ENCODE measurements around the gene UGGT1.
"Not testable (repeated sequence)": the region's sequence is repeated elsewhere in the genome, so short reads cannot be mapped to it uniquely, and the experiment has no call there.

The UGGT1 gene

GRCh38 chr2:128178149-128178649 is 87.2 kb downstream of the UGGT1 start:
- no peak for DNase-seq

DNA sequence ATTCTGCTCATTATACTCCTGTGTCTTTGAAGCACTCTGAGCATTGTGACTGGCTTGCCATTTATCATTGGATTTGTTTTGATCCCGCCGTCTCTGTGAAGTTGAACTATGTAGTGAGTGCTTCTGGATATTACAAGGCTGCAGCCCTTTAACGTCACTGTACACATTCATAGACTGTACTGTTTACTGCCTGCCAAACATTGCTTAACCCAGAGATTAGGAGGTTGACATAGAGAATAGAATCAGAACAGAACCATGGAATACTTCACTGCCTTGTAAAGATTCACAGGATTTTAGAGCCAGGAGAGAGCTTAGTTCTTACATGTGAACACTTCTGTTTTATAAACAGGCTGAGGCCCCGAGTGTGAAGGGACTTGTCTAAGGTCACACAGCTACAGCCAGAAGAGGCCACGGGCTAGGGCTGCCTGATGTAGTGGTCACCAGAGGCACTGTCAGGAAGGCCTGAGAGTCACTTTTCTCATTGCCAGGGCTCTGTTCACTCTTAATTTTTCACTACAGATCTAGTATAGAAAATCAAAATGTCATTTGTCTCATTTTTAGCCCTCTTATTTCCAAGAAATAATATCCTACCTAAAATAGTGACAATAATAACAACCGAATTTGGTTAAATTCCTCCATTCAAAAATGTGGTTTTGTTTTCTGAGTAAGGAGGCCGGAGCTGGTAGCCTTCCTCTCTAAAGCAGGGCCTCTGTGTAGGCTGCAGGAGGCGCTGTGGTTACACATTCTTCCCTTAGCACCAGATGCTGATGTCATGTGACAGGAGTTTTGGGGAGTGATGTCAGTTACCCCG is 87.9 kb downstream of the UGGT1 start:
- DNase-seq, result peak; percentile 65 to 76

- DNase-seq, result no peak
Measured at GRCh38 chr2:128179461-128179755, 88.4 kb downstream of the UGGT1 start.

- no peak for DNase-seq
Measured at GRCh38 chr2:128180031-128180430, 89.0 kb downstream of the UGGT1 start.

- DNase-seq, result no peak
Measured at GRCh38 chr2:128185576-128185975, 94.6 kb downstream of the UGGT1 start.

GRCh38 chr2:128187032-128187654 is 96.1 kb downstream of the UGGT1 start:
- no peak for DNase-seq

GRCh38 chr2:128195435-128195984 is 104.5 kb downstream of the UGGT1 start:
- no peak for DNase-seq

DNA sequence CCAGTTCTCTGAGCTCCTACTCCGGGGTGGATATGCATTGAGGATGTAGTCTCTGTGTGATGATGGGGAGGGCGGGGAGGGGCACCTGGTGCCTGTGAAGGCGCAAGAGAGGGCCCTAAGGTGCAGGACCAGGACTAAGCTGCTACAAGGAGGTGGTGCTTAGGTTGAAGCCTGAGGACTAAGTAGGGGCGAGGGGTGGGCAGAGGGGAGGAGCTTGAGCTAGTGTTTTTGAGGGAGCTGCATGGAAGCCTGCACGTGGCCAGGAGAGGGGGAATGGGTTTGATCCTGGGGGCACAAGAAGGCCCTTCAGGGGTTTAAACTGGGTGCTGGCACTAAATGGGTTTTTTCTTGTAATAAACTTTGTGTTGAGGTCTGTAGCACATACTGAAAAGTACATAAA is 105.0 kb downstream of the UGGT1 start:
- DNase-seq, result no peak

GRCh38 chr2:128196471-128196931 is 105.5 kb downstream of the UGGT1 start:
- no peak for DNase-seq

- DNase-seq, result no peak
Measured at GRCh38 chr2:128197059-128197458, 106.1 kb downstream of the UGGT1 start.

GRCh38 chr2:128198656-128199055 is 107.7 kb downstream of the UGGT1 start:
- DNase-seq, result no peak

DNA sequence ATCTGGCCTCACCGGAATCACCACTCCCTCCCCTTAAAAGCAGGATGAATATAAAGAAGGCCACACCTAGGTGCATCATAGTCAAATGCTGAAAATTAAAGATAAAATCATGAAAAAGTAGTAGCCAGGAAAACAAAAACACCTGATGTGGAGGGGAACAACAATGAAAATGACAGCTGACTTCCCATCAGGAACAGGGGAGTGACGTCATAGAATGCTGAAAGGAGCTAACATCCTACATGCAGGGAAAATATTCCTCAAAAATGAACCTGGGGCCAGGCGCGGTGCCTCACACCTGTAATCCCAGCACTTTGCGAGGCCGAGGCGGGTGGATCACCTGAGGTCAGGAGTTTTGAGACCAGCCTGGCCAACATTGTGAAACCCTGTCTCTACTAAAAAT is 108.1 kb downstream of the UGGT1 start:
- no peak for DNase-seq

- no peak for DNase-seq
Measured at GRCh38 chr2:128202791-128203190, 111.8 kb downstream of the UGGT1 start.

GRCh38 chr2:128206245-128206644 is 115.2 kb downstream of the UGGT1 start:
- DNase-seq, result no peak

DNA sequence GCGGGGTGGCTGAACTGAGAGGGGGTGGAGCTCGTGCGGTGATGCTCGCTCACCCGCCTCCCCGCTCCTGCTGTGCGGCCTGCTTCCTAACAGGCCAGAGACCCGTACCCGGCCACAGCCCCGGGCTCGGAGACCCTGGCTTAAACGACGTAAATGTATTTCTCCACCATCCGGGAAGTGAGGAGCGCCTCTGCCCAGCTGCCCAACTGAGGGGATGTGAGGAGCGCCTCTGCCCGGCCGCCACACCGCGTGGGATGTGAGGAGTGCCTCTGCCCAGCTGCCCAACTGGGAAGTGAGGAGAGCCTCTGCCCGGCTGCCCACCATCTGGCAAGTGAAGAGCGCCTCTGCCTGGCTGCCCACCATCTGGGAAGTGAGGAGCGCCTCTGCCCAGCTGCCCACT is 117.0 kb downstream of the UGGT1 start:
- no peak for DNase-seq

- DNase-seq, result not testable (repeated sequence)
Measured at GRCh38 chr2:128208631-128209324, 117.8 kb downstream of the UGGT1 start.

DNA sequence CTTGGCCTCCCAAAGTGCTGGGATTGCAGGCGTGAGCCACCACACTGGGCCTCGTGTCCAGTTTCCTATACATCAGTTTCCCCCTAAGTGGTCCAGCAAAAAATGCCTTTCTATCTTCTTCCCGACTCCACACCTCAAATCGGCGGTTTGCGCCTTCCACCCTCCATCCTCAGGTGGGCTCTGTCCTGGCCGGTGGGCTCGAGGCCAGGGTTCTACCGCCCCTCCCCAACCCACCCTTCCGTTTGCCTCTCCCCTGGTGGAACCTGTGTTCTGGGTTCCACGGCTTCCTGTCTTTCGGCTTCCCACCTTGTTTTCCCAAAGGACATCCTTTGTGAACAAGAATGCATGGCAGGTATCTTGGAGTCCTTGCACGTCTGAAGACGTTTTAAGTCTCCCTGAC is 123.3 kb downstream of the UGGT1 start:
- DNase-seq, result no peak

DNA sequence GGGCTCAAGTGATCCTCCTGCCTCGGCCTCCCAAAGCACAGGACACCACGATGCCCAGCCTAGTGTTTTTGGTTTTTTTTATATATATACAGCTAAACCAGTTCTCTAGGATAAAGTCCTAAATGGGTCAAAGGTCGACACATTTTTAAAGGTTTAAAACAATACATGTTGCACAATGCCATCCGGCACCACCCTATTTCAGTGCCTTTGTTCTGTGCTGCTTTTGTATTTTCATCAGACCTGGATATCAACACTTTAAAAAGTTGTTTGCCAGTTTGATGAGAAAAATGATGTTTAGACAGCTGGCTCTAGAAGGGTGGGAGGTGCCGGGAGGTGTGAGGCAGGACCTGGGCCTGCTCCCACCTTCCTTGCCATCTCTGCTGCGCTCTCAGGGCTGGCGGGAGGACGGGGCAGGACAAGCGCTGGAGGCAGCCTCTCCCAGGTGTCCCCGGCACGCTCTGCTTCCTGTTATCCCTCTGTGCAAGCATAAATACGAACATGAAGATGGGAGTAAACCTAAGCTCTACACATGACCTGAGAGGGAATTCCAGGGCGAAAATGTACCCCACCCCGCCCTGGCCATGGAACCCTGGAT is 124.0 kb downstream of the UGGT1 start:
- DNase-seq, result no peak

DNA sequence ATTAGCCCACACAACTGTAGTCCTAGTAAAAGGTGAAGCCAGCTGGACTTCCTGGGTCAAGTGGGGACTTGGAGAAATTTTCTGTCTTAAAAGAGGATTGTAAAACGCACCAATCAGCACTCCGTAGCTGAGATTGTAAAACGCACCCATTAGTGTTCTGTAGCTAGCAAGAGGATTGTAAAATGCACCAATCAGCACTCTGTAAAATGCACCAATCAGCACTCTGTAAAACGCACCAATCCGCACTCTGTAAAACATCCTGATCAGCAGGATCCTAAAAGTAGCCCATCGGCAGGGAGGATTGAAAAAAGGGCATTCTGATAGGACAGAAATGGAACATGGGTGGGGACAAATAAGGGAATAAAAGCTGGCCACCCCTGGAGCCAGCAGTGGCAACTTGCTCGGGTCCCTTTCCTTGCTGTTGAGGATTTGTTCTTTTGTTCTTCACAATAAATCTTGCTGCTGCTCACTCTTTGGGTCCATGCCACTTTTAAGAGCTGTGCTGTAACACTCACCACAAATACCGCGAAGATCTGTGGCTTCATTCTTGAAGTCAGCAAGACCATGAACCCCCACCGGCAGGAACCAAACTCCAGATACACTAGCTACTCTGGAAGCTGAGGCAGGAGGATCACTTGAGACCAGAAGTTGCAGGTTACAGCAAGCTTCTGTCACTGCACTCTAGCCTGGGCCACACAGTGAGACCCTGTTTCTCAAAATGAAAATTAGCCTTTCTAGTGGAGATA is 125.1 kb downstream of the UGGT1 start:
- DNase-seq, result no peak

- no peak for DNase-seq
Measured at GRCh38 chr2:128217671-128218070, 126.7 kb downstream of the UGGT1 start.

- DNase-seq, result no peak
Measured at GRCh38 chr2:128219891-128220290, 128.9 kb downstream of the UGGT1 start.

- DNase-seq, result no peak
Measured at GRCh38 chr2:128227862-128228261, 136.9 kb downstream of the UGGT1 start.
